HEK293 (cell line): ENCODE results near the gene TEX2.

ENCODE experiments used
- CTCF ChIA-PET: fragments of 350-600 bp; formaldehyde crosslinking; extraction: SDS; loops from one replicate; lab custom pipeline; 2021; ENCODE audit warnings: antibody characterized with exemption; lab: Yijun Ruan, JAX
- POLR2A ChIA-PET: fragments of 300-600 bp; formaldehyde crosslinking; extraction: SDS; loops from one replicate; lab custom pipeline; 2020; ENCODE audit warnings: antibody characterized with exemption, inconsistent platforms; lab: Yijun Ruan, JAX
- H3K27ac ChIP-seq: fragments of 200-500 bp; sonication (Bioruptor generic); 2 replicates; pipeline ENCODE4 v1.5.1; 2014; ENCODE audit warnings: low read depth, low read length, control low read depth, inconsistent platforms; ENCODE audit errors: extremely low read depth
- H3K36me3 ChIP-seq, 2 experiments: fragments of 200-500 bp in 1 of 2; sonication (Bioruptor generic) in 1 of 2; 1 replicate in 1 of 2; 2 replicates in 1 of 2; pipeline ENCODE4 v1.5.1; 2014 to 2017; ENCODE audit warnings: inconsistent platforms in 2 of 2, low read length in 2 of 2; ENCODE audit not compliant: control insufficient read depth in 2 of 2, insufficient read depth in 1 of 2
- H3K4me1 ChIP-seq: fragments of 200-500 bp; sonication (Bioruptor generic); 2 replicates; pipeline ENCODE4 v1.5.1; 2014; ENCODE audit warnings: mild to moderate bottlenecking, low read length, inconsistent platforms; ENCODE audit not compliant: control insufficient read depth, insufficient read depth
- H3K4me3 ChIP-seq: 2 replicates; pipeline ENCODE4 v1.5.1; 2011; ENCODE audit warnings: low read depth, mild to moderate bottlenecking, control low read depth, low read length, moderate library complexity
- H3K9me3 ChIP-seq: fragments of 200-500 bp; sonication (Bioruptor generic); 2 replicates; pipeline ENCODE4 v1.5.1; 2014; ENCODE audit warnings: low read depth, low read length, inconsistent platforms; ENCODE audit not compliant: control insufficient read depth, insufficient read depth
- KLF9 ChIP-seq: fragments of 450-650 bp; formaldehyde crosslinking; IDR thresholded peaks from 2 replicates; pipeline ENCODE4 v1.5.1; 2016; ENCODE audit warnings: missing biosample characterization, missing genetic modification characterization, low read depth
- OSR2 ChIP-seq: fragments of 450-650 bp; formaldehyde crosslinking; IDR thresholded peaks from 2 replicates; pipeline ENCODE4 v1.5.1; 2016; ENCODE audit warnings: missing biosample characterization, missing genetic modification characterization
- SALL2 ChIP-seq: fragments of 450-650 bp; formaldehyde crosslinking; IDR thresholded peaks from 2 replicates; pipeline ENCODE4 v1.5.0; 2017; ENCODE audit warnings: missing biosample characterization, mild to moderate bottlenecking, missing genetic modification characterization, borderline replicate concordance
- SCRT2 ChIP-seq: fragments of 450-650 bp; formaldehyde crosslinking; IDR thresholded peaks from 2 replicates; pipeline ENCODE4 v1.5.1; 2016; ENCODE audit warnings: missing biosample characterization, missing genetic modification characterization
- SP7 ChIP-seq: fragments of 450-650 bp; formaldehyde crosslinking; IDR thresholded peaks from 2 replicates; pipeline ENCODE4 v1.5.1; 2016; ENCODE audit warnings: missing biosample characterization, missing genetic modification characterization
- ZFP41 ChIP-seq: fragments of 450-650 bp; formaldehyde crosslinking; IDR thresholded peaks from 2 replicates; pipeline ENCODE4 v1.5.1; 2016; ENCODE audit warnings: missing biosample characterization, missing genetic modification characterization, borderline replicate concordance
- ZNF133 ChIP-seq: fragments of 450-650 bp; formaldehyde crosslinking; IDR thresholded peaks from 2 replicates; pipeline ENCODE4 v1.5.1; 2016; ENCODE audit warnings: missing biosample characterization, missing genetic modification characterization
- ZNF140 ChIP-seq: fragments of 450-650 bp; formaldehyde crosslinking; IDR thresholded peaks from 2 replicates; pipeline ENCODE4 v1.5.1; 2016; ENCODE audit warnings: missing biosample characterization, missing genetic modification characterization
- ZNF155 ChIP-seq: fragments of 450-650 bp; formaldehyde crosslinking; IDR thresholded peaks from 2 replicates; pipeline ENCODE4 v1.5.1; 2016; ENCODE audit warnings: missing biosample characterization, missing genetic modification characterization
- ZNF157 ChIP-seq: fragments of 450-650 bp; formaldehyde crosslinking; IDR thresholded peaks from 2 replicates; pipeline ENCODE4 v1.5.1; 2016; ENCODE audit warnings: missing biosample characterization, missing genetic modification characterization
- ZNF214 ChIP-seq: fragments of 450-650 bp; formaldehyde crosslinking; IDR thresholded peaks from 2 replicates; pipeline ENCODE4 v1.5.1; 2017; ENCODE audit warnings: missing biosample characterization, mild to moderate bottlenecking, missing genetic modification characterization, borderline replicate concordance
- ZNF266 ChIP-seq: fragments of 450-650 bp; formaldehyde crosslinking; IDR thresholded peaks from 2 replicates; pipeline ENCODE4 v1.5.1; 2016; ENCODE audit warnings: missing biosample characterization, missing genetic modification characterization, low read depth
- ZNF274 ChIP-seq, 2 experiments: fragments of 200-500 bp in 1 of 2; fragments of 450-650 bp in 1 of 2; sonication (Bioruptor generic) in 1 of 2; formaldehyde crosslinking in 1 of 2; IDR thresholded peaks; 2 replicates each; pipeline versions ENCODE4 v1.5.1 to v1.6.1; 2014 to 2016; ENCODE audit warnings: borderline replicate concordance in 1 of 2, inconsistent platforms in 1 of 2, low read length in 1 of 2, missing biosample characterization in 1 of 2, missing genetic modification characterization in 1 of 2
- ZNF311 ChIP-seq: fragments of 450-650 bp; formaldehyde crosslinking; IDR thresholded peaks from 2 replicates; pipeline ENCODE4 v1.5.1; 2017; ENCODE audit warnings: missing biosample characterization, missing genetic modification characterization, borderline replicate concordance
- ZNF391 ChIP-seq: fragments of 450-650 bp; formaldehyde crosslinking; IDR thresholded peaks from 2 replicates; pipeline ENCODE4 v1.5.1; 2016; ENCODE audit warnings: low read depth, missing biosample characterization, missing genetic modification characterization, borderline replicate concordance
- ZNF426 ChIP-seq: fragments of 450-650 bp; formaldehyde crosslinking; IDR thresholded peaks from 2 replicates; pipeline ENCODE4 v1.5.1; 2017; ENCODE audit warnings: missing biosample characterization, missing genetic modification characterization, mild to moderate bottlenecking, inconsistent platforms, moderate library complexity
- ZNF48 ChIP-seq: fragments of 450-650 bp; formaldehyde crosslinking; IDR thresholded peaks from 2 replicates; pipeline ENCODE4 v1.5.1; 2016; ENCODE audit warnings: missing biosample characterization, missing genetic modification characterization
- ZNF521 ChIP-seq: fragments of 450-650 bp; formaldehyde crosslinking; IDR thresholded peaks from 2 replicates; pipeline ENCODE4 v1.5.1; 2017; ENCODE audit warnings: missing biosample characterization, mild to moderate bottlenecking, missing genetic modification characterization
- ZNF571 ChIP-seq: fragments of 450-650 bp; formaldehyde crosslinking; IDR thresholded peaks from 2 replicates; pipeline ENCODE4 v1.5.0; 2017; ENCODE audit warnings: missing biosample characterization, missing genetic modification characterization
- ZNF626 ChIP-seq: fragments of 450-650 bp; sonication (Bioruptor Pico); formaldehyde crosslinking; IDR thresholded peaks from 2 replicates; pipeline ENCODE4 v1.5.1; 2018; ENCODE audit warnings: missing biosample characterization, missing genetic modification characterization, inconsistent platforms
- ZNF664 ChIP-seq: fragments of 450-650 bp; formaldehyde crosslinking; IDR thresholded peaks from 2 replicates; pipeline ENCODE4 v1.5.1; 2016; ENCODE audit warnings: missing biosample characterization, missing genetic modification characterization
- ZNF776 ChIP-seq: fragments of 450-650 bp; formaldehyde crosslinking; IDR thresholded peaks from 2 replicates; pipeline ENCODE4 v1.5.0; 2017; ENCODE audit warnings: missing biosample characterization, missing genetic modification characterization, borderline replicate concordance
- ZNF791 ChIP-seq: fragments of 450-650 bp; formaldehyde crosslinking; IDR thresholded peaks from 2 replicates; pipeline ENCODE4 v1.5.1; 2016; ENCODE audit warnings: missing biosample characterization, missing genetic modification characterization
- ZSCAN30 ChIP-seq: fragments of 450-650 bp; IDR thresholded peaks from 2 replicates; pipeline ENCODE4 v1.5.1; 2018; ENCODE audit warnings: missing biosample characterization, mild to moderate bottlenecking, missing genetic modification characterization, moderate library complexity
- TF ChIP-seq, protein P1 (sequence below): fragments of 450-650 bp; formaldehyde crosslinking; IDR thresholded peaks from 2 replicates; pipeline ENCODE4 v1.5.1; 2016; ENCODE audit warnings: missing biosample characterization, missing genetic modification characterization
- TF ChIP-seq, protein P2 (sequence below): fragments of 450-650 bp; IDR thresholded peaks from 2 replicates; pipeline ENCODE4 v1.5.1; 2018; ENCODE audit warnings: missing biosample characterization, mild to moderate bottlenecking, missing genetic modification characterization
- TF ChIP-seq, protein P3 (sequence below): fragments of 450-650 bp; formaldehyde crosslinking; IDR thresholded peaks from 2 replicates; pipeline ENCODE4 v1.5.1; 2016; ENCODE audit warnings: missing biosample characterization, missing genetic modification characterization
- TF ChIP-seq, protein P4 (sequence below): fragments of 450-650 bp; formaldehyde crosslinking; conservative IDR thresholded peaks from 2 replicates; pipeline ENCODE4 v1.5.1; 2016; ENCODE audit warnings: low read depth, missing biosample characterization, missing genetic modification characterization
- TF ChIP-seq, protein P5 (sequence below): fragments of 450-650 bp; formaldehyde crosslinking; IDR thresholded peaks from 2 replicates; pipeline ENCODE4 v1.5.1; 2016; ENCODE audit warnings: missing biosample characterization, missing genetic modification characterization

Gene TEX2

DNA sequence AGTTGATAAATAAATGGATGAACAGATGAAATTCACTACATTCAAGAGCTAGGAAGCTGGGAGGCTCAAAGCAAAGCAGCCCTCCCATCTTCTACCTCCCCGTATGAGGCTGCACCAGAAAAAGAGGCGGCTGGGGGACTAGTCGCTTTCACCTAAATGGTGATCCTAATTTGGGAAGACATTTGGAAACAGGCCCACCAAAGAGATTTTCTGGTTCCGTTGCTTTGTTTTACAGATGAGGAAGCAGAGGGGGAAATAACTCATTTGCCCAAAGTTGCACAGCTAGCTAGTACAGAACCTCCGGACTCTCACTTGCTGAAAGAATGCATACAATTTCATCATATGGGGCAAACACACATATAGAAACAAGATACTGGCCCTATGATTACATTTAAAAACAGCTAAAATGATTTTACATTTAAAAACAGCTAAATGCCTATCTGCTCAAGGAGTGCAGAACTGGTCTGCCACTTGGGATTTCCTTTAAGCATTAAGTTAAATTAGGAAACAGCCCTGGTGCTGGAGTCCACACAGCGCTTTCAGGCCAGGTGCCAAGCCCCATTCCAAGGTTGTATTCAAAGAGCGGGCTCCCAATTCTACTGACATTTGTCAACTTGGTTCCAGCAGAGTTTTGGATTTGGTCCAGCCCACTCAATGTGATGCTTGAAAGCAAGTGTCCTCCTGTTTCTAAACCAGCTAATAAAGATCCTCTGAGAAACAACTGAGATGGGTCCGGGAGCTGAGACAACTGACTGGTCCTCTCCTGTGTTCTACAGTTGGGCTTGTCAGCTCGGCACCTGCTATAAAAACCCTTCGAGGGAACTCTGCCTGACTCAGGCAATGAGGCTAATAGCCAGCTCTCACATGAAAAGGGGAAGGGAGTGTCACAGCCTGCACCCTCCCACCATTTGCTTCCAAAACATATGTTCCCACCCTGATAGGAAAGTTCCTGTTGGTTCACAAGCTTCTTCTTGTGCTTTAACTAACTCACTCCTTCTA lies 144.8 kb downstream of the TEX2 start:
- no peaks in the 10 kb centered on the region for H3K36me3 ChIP-seq
- no peaks in the 10 kb centered on the region for H3K9me3 ChIP-seq
- H3K4me1 ChIP-seq: peaks cover 3% of the 10 kb centered on the region; the same call in 1 of the 2 replicates
- CTCF ChIA-PET: interaction anchor here (0.6 to 1.1 kb wide), 2 partner anchors 8 to 36 kb away, joined by 4 to 7 read pairs; no protein-coding TSS in a partner anchor
- H3K27ac ChIP-seq: no peak overlapping the region
- POLR2A ChIA-PET: interaction anchor here (0.5 to 1.7 kb wide), 3 partner anchors 11 to 938 kb away, joined by 3 to 4 read pairs (median 3); partner anchors contain the start of gene GNA13
- no peak overlapping the region for H3K4me3 ChIP-seq
- TF ChIP-seq ZSCAN30: 0 out of 2 replicates have a peak, but pooled peaks have one; percentile 13
- no peak for TF ChIP-seq SALL2 (tag by site-specific recombination)
- TF ChIP-seq ZNF266 (tag by site-specific recombination): no peak
- no peak for TF ChIP-seq ZNF48 (tag by site-specific recombination)
- no peak for TF ChIP-seq ZNF133 (tag by site-specific recombination)
- 0 out of 2 replicates have a peak, but pooled peaks have one; percentile 38 for TF ChIP-seq SCRT2 (tag by site-specific recombination)
- TF ChIP-seq ZNF140 (tag by site-specific recombination): no peak
- peak; percentile 25; the same call in 1 of the 2 replicates for TF ChIP-seq KLF9 (tag by site-specific recombination)
- TF ChIP-seq ZNF664 (tag by site-specific recombination): no peak
- TF ChIP-seq ZNF776 (tag by site-specific recombination): no peak
- TF ChIP-seq, protein P1, sequence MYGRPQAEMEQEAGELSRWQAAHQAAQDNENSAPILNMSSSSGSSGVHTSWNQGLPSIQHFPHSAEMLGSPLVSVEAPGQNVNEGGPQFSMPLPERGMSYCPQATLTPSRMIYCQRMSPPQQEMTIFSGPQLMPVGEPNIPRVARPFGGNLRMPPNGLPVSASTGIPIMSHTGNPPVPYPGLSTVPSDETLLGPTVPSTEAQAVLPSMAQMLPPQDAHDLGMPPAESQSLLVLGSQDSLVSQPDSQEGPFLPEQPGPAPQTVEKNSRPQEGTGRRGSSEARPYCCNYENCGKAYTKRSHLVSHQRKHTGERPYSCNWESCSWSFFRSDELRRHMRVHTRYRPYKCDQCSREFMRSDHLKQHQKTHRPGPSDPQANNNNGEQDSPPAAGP (tag by site-specific recombination): no peak
- TF ChIP-seq ZFP41 (tag by site-specific recombination): no peak
- TF ChIP-seq ZNF155 (tag by site-specific recombination): no peak
- no peak for TF ChIP-seq ZNF571 (tag by site-specific recombination)
- TF ChIP-seq, protein P2, sequence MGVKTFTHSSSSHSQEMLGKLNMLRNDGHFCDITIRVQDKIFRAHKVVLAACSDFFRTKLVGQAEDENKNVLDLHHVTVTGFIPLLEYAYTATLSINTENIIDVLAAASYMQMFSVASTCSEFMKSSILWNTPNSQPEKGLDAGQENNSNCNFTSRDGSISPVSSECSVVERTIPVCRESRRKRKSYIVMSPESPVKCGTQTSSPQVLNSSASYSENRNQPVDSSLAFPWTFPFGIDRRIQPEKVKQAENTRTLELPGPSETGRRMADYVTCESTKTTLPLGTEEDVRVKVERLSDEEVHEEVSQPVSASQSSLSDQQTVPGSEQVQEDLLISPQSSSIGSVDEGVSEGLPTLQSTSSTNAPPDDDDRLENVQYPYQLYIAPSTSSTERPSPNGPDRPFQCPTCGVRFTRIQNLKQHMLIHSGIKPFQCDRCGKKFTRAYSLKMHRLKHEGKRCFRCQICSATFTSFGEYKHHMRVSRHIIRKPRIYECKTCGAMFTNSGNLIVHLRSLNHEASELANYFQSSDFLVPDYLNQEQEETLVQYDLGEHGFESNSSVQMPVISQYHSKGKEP (tag by site-specific recombination): 0 out of 2 replicates have a peak, but pooled peaks have one; percentile 10
- TF ChIP-seq ZNF426 (tag by site-specific recombination): no peak
- no peak for TF ChIP-seq ZNF157 (tag by site-specific recombination)
- no peak for TF ChIP-seq ZNF626 (tag by site-specific recombination)
- no peak for TF ChIP-seq ZNF274 (IDR thresholded peaks at IDR 0.05; ENCODE audit: low read length)
- no peak for TF ChIP-seq ZNF274 (tag by site-specific recombination; IDR thresholded peaks at IDR 0.05; ENCODE audit: borderline replicate concordance)
- TF ChIP-seq ZNF521: no peak
- no peak for TF ChIP-seq ZNF311 (tag by site-specific recombination)
- 0 out of 2 replicates have a peak, but pooled peaks have one; percentile 20 for TF ChIP-seq OSR2 (tag by site-specific recombination)
- TF ChIP-seq, protein P3, sequence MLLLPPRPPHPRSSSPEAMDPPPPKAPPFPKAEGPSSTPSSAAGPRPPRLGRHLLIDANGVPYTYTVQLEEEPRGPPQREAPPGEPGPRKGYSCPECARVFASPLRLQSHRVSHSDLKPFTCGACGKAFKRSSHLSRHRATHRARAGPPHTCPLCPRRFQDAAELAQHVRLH: no peak
- no peak for TF ChIP-seq ZNF214 (tag by site-specific recombination)
- 0 out of 2 replicates have a peak, but pooled peaks have one; percentile 16 for TF ChIP-seq SP7 (tag by site-specific recombination)
- TF ChIP-seq ZNF391 (tag by site-specific recombination): no peak
- TF ChIP-seq, protein P4, sequence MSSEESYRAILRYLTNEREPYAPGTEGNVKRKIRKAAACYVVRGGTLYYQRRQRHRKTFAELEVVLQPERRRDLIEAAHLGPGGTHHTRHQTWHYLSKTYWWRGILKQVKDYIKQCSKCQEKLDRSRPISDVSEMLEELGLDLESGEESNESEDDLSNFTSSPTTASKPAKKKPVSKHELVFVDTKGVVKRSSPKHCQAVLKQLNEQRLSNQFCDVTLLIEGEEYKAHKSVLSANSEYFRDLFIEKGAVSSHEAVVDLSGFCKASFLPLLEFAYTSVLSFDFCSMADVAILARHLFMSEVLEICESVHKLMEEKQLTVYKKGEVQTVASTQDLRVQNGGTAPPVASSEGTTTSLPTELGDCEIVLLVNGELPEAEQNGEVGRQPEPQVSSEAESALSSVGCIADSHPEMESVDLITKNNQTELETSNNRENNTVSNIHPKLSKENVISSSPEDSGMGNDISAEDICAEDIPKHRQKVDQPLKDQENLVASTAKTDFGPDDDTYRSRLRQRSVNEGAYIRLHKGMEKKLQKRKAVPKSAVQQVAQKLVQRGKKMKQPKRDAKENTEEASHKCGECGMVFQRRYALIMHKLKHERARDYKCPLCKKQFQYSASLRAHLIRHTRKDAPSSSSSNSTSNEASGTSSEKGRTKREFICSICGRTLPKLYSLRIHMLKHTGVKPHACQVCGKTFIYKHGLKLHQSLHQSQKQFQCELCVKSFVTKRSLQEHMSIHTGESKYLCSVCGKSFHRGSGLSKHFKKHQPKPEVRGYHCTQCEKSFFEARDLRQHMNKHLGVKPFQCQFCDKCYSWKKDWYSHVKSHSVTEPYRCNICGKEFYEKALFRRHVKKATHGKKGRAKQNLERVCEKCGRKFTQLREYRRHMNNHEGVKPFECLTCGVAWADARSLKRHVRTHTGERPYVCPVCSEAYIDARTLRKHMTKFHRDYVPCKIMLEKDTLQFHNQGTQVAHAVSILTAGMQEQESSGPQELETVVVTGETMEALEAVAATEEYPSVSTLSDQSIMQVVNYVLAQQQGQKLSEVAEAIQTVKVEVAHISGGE (tag by site-specific recombination): peak; percentile 82
- TF ChIP-seq ZNF791 (tag by site-specific recombination): no peak
- TF ChIP-seq, protein P5, sequence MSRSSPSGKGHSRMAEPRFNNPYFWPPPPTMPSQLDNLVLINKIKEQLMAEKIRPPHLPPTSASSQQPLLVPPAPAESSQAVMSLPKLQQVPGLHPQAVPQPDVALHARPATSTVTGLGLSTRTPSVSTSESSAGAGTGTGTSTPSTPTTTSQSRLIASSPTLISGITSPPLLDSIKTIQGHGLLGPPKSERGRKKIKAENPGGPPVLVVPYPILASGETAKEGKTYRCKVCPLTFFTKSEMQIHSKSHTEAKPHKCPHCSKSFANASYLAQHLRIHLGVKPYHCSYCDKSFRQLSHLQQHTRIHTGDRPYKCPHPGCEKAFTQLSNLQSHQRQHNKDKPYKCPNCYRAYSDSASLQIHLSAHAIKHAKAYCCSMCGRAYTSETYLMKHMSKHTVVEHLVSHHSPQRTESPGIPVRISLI (tag by site-specific recombination): no peak
